HG02610 (cell line): ENCODE results near the gene SDCCAG8.

Experiments
- ATAC-seq: cut with Tn5 transposase; IDR thresholded peaks from one replicate; pipeline ENCODE4 v1.9.1; 2021; ENCODE audit warnings: mild to moderate bottlenecking, moderate library complexity; ENCODE audit not compliant: unreplicated experiment

Gene SDCCAG8

GRCh38 chr1:243449373-243449772 is 193.5 kb downstream of the SDCCAG8 start:
- ATAC-seq, result no peak

DNA sequence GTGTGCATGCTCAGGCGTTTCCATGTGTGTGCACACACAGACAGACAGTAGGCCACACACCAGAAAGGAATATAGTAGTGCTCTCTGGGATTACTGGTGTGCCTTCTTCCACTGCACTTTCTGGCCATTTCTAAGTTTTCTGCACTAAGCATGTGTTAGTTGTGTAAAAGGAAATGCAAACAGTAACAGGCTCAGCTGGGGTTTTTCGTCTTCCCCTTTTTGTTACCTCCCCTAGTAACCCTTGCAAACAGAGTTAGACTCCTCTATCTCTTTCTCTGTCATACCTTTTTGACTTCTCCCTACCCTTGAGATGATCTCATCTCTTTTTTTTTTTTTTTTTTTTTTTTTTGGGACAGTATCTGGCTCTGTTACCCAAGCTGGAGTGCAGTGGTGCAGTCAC is 196.3 kb downstream of the SDCCAG8 start:
- ATAC-seq, result no peak

DNA sequence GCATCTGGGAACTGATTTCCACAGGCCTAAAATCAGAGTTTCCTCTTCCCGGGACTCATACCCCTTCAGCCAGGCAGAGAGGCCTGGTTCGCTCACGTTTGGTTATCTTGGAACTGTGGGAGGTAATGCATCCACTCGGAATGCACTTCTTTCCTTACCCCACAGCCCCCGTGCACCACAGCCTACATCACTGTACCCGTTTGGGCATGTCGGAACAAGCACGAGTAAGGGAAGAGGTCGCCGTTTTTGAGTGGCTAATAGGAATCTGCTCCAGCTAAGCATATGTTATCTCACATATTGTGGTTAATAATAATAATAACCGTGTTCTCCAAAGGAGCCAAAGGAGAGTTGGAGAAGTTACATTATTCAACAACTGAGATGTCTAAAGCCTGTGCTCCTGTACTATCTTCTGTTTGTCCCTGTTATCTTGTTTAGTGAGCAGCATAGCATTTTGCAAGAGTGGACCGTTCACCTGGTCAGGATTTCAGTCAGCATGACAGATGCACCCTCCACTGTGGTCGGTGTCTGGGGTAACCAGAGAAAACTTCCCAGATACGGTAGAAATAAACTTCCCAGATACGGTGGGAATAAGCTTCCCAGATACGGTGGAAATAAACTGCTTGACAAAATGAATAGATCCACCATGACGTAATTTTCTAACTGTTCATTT is 198.6 kb downstream of the SDCCAG8 start:
- ATAC-seq, result no peak

- ATAC-seq, result no peak
Observed at GRCh38 chr1:243455760-243456651, 200.2 kb downstream of the SDCCAG8 start.

- ATAC-seq, result no peak
Observed at GRCh38 chr1:243457363-243457982, 201.6 kb downstream of the SDCCAG8 start.

- no peak for ATAC-seq
Observed at GRCh38 chr1:243459059-243459458, 203.2 kb downstream of the SDCCAG8 start.

DNA sequence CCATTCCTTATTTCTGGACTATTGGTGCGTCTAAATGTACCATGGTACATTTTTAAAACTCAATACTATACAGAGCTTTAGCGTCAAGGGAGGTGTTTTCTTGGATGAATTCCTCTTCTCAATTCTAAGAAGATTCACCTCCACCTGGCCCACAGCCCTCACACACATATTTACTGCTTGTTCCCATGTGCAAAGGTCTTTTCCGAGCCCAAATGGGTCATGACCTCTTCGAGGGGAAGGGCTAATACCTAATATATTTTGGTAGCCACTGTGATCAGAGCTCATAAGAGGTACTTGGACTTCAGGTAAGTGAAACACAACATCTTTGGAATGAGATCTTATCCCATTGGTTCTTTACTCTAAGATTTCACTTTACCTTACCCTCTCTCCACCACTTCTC is 205.9 kb downstream of the SDCCAG8 start:
- ATAC-seq, result no peak

- no peak for ATAC-seq
Observed at GRCh38 chr1:243462929-243463697, 207.3 kb downstream of the SDCCAG8 start.

GRCh38 chr1:243465081-243465480 is 209.2 kb downstream of the SDCCAG8 start:
- no peak for ATAC-seq

- no peak for ATAC-seq
Observed at GRCh38 chr1:243465738-243466137, 209.9 kb downstream of the SDCCAG8 start.

DNA sequence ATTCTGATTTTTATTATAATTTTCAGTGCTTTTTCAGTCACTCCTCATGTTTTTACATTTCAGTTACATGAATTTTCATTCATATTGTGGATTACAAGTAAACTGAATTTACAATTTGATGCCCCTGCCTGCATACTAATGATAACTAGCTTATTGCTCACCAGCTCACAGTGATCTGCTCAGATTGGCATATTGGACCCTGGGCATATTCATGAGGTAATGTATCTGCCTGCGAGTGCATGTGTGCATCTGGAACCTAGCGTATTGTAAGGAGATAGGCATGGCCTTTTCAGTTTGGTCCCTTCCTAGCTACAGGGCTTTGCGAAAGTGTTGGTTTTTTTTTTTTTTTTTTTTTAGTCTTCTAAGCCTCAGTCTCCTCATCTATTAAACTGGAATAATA is 213.7 kb downstream of the SDCCAG8 start:
- no peak for ATAC-seq

DNA sequence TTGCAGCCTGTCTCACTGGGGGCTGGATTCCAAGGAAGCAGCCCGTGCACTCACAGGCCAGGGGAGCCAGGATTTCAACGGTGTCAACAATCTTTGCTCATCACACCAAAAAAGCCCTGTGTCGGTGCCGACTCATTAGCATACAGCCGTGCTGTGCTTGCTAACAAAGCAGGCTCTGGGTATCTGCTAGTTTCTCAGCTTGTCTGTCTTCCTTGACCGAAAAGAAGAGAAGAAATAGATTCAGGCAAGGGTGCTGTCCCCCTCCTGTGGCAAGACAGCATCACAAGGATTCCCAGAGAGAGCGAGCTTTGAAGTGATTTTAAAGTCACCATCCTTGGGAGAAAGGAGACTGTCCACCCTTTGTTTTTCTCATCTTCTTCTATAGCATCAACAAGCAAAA is 214.7 kb downstream of the SDCCAG8 start:
- no peak for ATAC-seq

DNA sequence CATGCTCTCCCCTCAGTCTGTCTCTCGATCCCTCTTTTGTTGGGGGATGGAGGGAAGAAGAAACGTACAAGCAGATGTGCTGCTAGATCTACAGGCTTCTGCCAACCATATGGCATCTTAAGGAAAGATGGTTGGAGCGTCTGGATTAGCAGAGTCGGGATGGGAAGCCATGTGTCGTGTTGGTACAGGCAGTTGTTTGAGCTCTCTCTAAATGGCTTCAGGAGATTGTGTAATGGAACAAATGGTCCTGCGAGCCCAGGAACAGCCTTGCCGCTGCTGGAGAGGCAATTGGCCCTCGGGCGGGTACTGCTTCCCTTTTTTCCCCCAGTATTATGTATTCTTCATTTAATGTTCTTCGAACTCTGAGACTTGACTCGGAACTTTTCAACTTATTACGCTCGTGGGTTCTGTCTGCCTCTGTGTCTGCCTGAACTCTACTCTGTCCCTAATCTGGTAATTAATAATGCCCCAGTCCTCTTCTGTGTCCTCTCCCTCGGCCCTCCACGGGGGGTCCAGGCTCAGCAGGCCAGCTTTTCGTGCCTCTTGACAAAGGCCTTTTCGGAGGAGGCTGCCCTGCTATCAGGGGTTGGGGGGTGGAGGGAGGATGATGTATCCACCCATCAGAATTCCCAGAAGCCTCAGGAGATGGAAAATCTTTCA is 215.3 kb downstream of the SDCCAG8 start:
- ATAC-seq, result no peak

DNA sequence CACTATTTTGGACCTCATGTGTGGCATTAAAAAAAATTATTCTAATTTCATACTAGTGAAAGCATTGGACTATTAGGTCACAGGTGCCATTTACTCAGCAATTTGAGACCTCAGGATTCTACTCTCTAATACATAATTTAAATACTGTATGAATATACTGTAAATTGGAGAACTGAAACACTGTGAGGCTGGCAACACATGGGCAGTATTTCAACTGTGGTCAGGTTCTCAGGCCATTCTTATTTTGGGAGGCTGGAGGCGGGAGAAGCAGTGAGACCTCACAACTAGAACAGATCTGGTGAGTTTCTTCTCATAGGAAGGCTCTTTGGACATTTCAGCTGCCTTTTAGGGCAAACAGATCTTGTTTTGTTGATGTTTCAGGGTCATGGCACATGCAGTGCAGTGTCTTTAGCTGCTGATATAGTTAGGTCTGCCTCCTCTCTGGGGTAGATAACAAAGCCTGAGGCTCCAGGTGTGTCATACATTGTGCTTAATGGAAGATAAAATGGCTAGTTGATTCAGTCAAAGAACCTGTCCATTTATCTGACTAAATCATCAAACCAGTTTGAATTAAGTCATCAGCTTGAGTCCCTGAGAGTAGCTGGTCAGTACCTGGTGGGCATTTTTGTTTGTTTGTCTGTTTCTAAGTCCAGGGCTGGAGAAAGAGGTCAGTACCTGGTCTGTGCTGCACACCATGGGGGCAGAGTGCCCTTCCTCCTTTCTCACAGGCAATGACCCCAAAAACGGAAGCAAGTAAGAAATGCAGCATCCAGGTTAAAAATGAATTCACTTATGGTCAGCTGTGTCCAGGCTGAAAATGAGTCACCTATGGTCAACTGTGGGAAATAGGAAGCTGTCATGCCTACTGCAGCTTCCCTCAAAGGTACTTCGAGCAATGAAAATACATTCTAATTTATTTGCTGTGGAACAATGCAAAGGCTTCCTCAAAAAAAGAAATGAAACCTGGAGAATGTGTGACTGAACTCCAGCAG is 216.2 kb downstream of the SDCCAG8 start:
- ATAC-seq, result peak; percentile 86

- ATAC-seq, result no peak
Observed at GRCh38 chr1:243473227-243474135, 217.6 kb downstream of the SDCCAG8 start.

GRCh38 chr1:243474136-243474881 is 218.5 kb downstream of the SDCCAG8 start:
- ATAC-seq, result no peak

DNA sequence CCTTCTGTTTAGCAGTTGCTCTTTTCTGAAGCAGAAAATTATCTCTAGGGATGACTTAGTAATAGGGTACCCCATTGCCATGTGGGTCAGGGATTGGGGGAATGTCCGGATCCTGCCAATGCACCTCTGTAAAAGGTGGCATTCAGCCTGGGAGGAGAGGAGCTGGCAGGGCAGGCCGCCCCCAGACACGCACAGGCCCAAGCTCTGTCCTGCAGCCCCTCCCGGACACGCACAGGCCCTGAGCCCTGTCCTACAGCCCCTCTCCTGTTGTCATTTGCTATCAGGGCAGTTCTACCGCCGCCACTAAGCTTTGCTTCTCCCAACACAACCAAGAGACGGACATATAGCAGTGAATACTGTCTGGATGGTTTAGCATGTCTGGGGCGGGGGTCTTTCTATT is 219.1 kb downstream of the SDCCAG8 start:
- no peak for ATAC-seq

DNA sequence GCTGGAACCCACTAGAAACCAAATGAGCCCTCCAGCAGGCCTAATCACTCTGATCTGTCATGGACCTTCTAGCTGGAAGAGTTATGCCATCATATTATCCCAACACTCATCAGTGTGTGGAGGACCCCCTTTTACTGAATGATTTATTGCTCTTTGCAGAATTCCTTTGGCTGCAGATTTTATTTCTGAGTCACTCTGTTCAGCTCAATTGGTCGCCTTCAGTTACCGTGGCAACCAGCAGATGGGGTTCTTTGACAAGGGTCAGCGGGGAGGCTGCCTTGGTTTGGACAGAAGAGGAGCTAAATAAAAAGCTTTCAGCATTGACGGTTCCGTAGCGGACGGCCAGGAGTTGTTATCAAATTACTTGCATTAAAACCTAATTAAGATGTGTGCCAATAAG is 220.1 kb downstream of the SDCCAG8 start:
- ATAC-seq, result no peak
